HG02885 (cell line): ENCODE measurements around the gene TNK1.
"Not testable (repeated sequence)": the region's sequence is repeated elsewhere in the genome, so short reads cannot be mapped to it uniquely, and the experiment has no call there.

Source experiments
- ATAC-seq: cut with Tn5 transposase; IDR thresholded peaks from one replicate; pipeline ENCODE4 v1.9.1; 2021; ENCODE audit warnings: mild to moderate bottlenecking; ENCODE audit not compliant: unreplicated experiment, poor library complexity

TNK1 gene

DNA sequence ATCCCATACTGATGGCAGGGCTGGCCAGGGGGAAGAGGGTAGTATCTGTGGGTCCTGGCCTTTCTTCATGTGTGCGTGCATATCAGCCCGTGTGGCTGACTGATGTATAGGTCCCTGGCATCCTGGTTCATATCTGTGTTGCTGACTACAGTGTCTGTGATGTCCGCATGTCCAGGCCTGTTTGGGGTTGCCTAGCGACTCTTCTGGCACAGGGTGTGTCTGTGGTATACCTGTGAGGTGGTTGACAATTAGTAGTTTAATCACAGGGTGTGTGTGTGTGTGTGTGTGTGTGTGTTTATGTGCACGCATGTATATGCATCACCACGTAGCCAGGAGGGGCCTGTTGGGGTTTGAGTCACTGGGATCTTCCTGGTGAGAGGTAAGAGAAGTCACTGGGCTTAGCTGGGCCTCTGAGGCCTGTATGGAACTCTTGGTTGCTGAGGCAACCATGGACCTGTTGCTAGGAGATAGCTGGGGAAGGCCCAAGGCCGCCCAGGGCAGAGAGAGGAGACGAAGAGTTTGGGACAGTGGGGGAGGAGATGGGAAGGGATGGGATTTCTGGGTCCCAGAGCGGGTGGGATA lies 26.5 kb upstream of the TNK1 start:
- no peak for ATAC-seq

DNA sequence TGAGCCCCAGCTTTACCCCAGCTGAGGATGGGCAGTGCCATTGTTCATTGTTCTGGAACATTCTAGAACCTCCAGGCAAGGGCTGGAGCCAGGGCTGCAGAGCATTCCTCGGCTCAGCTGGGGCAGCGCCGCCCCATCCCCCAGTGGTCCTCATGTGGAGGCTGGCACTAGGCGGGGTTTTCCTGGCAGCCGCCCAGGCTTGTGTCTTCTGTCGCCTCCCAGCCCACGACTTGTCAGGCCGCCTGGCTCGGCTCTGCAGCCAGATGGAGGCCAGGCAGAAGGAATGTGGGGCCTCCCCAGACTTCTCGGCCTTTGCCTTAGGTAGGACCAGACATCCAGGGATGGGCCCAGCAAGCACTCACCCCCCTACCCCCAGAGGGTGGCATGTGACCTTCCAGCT lies 25.8 kb upstream of the TNK1 start, which contains the start of gene TMEM95:
TMEM95 (plus strand) TSS at position 104 of the 400 bp plus-strand sequence; CDS start at position 153, 49 bp downstream.
- ATAC-seq, result no peak

DNA sequence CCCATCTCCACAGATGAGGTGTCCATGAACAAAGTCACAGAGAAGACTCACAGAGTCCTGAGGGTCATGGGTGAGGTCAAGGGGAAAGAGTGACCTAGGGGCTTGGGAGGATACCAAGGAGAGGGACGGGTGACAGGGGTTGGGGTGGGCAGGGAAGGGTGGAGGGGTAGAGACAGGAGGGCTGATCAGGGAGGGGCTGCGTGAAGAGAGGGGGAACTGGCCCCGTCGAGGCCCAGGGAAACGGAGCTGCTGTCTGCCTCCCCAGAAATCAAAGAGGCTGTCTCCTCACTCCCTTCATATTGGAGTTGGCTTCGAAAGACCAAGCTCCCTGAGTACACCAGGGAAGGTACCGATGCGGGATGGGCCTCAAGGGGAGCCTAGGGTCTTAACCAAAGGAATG lies 25.3 kb upstream of the TNK1 start:
- ATAC-seq, result no peak

GRCh38 chr17:7356072-7356549 lies 24.8 kb upstream of the TNK1 start:
- ATAC-seq, result peak; percentile 38

DNA sequence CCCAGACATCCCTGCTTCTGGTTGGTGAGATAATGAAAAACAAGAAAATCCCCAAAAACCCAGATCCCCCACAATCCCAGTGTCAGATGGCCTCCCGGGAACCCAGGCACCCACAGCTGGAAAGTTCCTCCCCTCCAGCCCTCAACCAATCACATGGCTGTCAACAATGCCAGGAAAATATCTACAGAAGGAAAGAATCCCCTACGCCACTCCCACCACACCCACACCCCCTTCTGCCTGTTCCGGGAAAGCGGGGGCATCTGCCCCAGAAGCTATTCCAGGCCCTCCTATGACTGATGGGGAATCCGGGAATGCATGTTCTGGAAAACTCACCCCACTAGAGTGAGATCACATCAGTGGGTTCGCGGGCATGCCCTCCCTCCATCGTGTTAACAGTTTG lies 24.1 kb upstream of the TNK1 start:
- no peak for ATAC-seq

- ATAC-seq, result no peak
These were observed 23.5 kb upstream of the TNK1 start for GRCh38 chr17:7357381-7357780.

- ATAC-seq, result no peak
These were observed 19.0 kb upstream of the TNK1 start for GRCh38 chr17:7361906-7362305.

GRCh38 chr17:7363311-7363710 lies 17.6 kb upstream of the TNK1 start:
- ATAC-seq, result no peak

- not testable (repeated sequence) for ATAC-seq
These were observed 14.9 kb upstream of the TNK1 start for GRCh38 chr17:7365963-7366362.

- ATAC-seq, result no peak
These were observed 13.8 kb upstream of the TNK1 start for GRCh38 chr17:7367083-7367482.

- ATAC-seq, result no peak
These were observed 12.8 kb upstream of the TNK1 start for GRCh38 chr17:7367918-7368598.

GRCh38 chr17:7368599-7368994 lies 12.3 kb upstream of the TNK1 start:
- not testable (repeated sequence) for ATAC-seq

DNA sequence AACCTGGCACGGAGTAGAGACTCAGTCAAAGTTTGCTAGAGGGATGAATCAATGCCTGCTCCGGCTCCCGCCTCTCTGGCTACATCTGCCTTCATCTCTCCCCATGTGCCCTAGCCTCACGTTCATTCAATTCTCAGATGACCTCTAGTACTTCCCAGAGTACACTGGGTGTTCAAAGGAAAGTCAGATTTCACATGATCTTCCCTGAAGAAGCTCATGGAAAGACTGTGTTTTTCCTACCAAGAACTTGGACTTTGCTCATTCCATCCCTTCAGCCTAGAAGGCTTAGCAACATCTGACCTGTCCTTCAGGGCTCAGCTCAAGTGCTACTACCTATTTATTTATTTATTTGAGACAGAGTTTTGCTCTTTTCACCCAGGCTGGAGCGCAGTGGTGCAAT lies 11.1 kb upstream of the TNK1 start:
- ATAC-seq, result no peak

DNA sequence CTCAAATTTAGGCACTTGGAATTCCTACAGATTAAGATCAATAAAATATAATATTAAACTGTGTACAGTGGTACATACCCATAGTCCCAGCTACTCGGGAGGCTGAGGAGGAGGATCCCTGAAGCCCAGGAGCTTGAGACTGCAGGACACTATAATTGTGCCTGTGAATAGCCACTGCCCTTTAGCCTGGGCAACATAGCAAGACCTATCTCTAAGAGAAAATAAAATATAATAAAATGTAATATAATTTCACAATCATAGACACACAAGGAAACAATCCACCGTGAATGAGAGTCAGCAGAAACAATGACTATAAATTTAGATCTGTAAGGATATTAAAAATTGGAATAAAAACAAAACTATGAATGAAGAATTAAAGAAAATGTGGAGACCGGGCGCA lies 10.0 kb upstream of the TNK1 start:
- ATAC-seq, result no peak

GRCh38 chr17:7374353-7374752 lies 6.5 kb upstream of the TNK1 start:
- ATAC-seq, result no peak

DNA sequence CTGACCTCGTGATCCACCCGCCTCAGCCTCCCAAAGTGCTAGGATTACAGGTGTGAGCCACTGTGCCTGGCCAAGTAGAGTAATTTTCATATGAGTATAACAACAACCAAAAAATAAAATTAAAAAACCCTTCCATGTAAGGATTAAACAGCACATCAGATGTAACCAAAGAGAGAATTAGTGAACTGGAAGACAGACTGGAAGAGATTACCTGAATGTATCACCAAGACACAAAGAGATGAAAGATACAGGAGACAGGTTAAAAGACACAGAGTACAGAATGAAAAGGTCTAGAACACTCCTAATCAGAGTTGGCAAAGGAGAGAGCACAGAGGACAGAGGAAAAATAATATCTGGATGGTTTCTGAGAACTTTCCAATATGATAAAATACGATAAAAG lies 1.8 kb upstream of the TNK1 start:
- no peak for ATAC-seq

- no peak for ATAC-seq
These were observed 568 bp upstream of the TNK1 start for GRCh38 chr17:7380321-7380720.

DNA sequence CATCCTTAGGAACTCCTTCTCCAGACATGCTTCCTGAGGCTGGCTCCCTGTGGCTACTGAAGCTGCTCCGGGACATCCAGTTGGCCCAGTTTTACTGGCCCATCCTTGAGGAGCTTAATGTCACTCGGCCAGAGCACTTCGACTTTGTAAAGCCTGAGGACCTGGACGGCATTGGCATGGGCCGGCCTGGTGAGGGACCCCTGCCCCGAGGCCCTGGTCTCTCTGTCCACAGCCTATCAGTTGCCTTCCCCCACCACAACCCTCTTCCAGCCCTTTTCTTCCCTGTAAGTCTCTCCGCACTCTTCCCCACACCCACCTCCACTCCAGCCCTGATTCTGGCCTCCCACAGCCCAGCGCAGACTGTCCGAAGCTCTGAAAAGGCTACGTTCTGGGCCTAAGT lies 2.0 kb downstream of the TNK1 start:
- ATAC-seq, result no peak

- ATAC-seq, result no peak
These were observed 2.5 kb downstream of the TNK1 start for GRCh38 chr17:7383371-7383741.

- ATAC-seq, result peak; percentile 64
These were observed 3.0 kb downstream of the TNK1 start for GRCh38 chr17:7383742-7384488.

DNA sequence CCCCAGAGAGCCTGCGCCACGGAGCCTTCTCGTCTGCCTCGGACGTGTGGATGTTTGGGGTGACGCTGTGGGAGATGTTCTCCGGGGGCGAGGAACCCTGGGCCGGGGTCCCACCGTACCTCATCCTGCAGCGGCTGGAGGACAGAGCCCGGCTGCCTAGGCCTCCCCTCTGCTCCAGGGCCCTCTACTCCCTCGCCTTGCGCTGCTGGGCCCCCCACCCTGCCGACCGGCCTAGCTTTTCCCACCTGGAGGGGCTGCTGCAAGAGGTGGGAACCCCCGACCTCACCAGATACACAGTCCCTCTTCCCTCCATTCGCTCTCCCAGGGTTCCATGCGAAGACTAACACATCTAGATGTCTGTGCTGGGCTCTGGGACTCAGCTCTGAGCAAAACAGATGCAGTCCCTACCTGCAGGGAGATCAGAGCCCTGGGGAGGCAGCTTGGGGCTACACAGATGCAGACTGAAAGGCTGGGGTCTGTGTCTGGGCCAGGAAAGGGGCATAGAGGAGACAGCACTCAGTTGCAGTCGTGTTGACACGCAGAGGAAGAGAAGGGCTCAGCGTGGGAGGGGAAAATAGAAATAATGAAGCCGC lies 3.7 kb downstream of the TNK1 start:
- no peak for ATAC-seq
